Embryonic facial prominence (tissue), 1 donor: ENCODE data around the gene SMURF2.

Source experiments
- DNase-seq: peaks from one replicate; pipeline ENCODE4 v3.0.0-alpha.2; 2016; ENCODE audit errors: extremely low spot score

SMURF2 gene

GRCh38 chr17:64503821-64504768, 158.0 kb downstream of the SMURF2 start:
- DNase-seq: no peak

- DNase-seq: no peak
These were observed 158.8 kb downstream of the SMURF2 start for GRCh38 chr17:64503341-64503740.

DNA sequence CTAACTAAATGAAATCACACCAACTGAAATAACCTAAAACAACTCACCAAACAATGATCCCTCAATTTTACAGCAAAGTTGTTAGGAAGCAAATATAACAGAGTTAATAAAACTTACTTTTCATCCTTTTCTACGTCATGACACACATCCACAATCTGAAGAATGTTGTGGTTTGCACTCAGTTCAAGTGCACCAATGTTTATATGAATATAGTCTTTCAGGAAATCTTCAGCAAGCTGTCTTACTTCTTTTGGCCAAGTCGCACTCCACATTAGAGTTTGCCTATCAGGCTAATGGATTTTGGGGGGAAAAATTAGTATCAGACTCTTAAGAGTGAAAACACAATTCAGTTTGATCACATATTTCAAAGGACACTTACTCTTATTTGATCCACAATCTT, 159.3 kb downstream of the SMURF2 start:
- no peak for DNase-seq

DNA sequence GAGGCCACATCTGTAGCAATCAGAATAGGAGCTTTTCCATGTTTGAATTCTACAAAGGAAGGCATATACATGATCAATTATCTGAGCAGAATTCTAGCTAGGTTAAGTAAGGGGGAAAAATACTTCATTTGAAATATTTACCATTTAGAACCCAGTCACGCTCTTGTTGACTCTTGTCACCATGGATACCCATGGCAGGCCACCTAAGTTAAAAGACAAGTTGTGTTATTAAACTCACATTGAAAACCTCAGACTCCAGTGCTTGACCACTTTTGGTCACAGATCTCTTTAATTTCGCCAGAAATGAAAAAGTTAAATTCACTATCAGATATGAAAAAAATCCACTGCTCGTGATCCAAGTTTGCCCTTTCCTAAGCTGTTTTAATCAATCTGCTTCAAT, 160.1 kb downstream of the SMURF2 start:
- no peak for DNase-seq

DNA sequence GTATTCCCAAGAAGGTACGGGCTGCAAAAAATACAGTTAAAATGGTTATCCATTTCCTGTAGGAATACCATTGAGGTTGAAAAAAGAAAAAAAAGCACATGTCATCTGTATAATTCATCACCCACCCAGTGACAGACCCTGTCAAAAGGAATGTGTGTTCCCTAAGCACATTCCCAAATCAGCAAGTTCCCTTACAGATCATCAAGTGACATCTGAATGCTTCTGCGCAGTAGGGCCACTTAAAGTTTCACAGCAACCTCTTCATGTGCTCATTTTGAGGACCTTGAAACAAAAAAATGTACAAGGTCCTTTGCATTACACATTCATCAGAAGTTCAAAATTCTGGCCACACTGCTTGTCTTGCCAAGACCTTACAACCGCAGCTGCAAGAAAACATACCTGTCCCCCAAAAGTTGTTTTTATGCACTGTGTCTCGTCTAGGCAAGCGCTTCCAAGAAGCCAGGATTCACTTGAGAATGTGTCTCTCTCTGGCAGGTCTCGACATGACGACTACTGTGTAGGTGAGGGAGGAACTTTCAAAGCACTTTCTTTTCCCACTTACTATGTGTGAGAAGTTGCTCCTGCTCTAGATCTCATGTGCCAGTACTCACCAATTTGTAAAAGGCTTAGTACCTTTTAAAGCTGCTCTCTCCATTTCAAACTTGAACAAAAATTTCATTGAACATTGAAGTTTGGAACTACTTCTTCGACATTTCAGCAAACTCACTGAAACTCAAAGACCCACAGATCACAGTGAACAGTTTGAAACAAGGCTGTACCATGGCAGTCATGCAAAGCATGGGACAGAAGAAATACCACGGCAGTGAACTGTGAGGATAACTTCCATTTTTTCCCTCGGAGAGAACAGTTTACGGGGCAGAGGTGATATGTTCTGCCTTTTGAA, 161.0 kb downstream of the SMURF2 start:
- no peak for DNase-seq

GRCh38 chr17:64500487-64500859, 161.6 kb downstream of the SMURF2 start:
- no peak for DNase-seq

GRCh38 chr17:64499805-64500486, 162.2 kb downstream of the SMURF2 start:
- DNase-seq: no peak

- no peak for DNase-seq
These were observed 163.6 kb downstream of the SMURF2 start for GRCh38 chr17:64498308-64499203.

DNA sequence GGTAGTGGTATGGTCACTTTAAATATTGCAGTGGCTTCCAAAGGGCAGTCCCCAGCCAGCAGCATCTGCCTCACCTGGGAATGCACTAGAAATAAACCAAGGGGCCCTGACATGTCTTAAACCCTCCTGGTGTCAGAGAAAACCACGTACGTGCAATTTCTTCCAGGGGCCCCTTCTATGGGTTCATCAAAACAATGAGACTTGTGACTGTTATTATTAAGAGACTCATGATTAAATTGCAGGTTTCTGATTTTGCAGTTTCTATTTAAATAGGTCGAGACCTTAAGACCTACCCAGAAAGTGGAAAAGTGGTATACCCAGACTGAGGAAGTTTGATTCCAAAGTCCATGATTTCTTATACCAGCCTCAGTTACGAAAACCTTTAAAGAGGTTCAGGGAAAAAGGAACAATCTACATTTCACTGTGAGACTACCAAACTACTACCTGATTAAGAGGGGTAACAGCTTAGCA, 164.5 kb downstream of the SMURF2 start:
- no peak for DNase-seq

GRCh38 chr17:64496786-64497564, 165.1 kb downstream of the SMURF2 start, which contains the start of gene POLG2:
TSS of gene POLG2 (minus strand) at chr17:64497054. CDS start at chr17:64496968, 86 bp downstream.
- peak; percentile 75 for DNase-seq

- peak; percentile 18 for DNase-seq
These were observed 165.7 kb downstream of the SMURF2 start for GRCh38 chr17:64496348-64496785.
